Astrocyte (in vitro differentiated cells and primary cell): ENCODE data around the gene SMIM23. TPM values are rescaled to one million over a fixed set of nuclear protein-coding genes. Genes with fewer than 3 reads are reported as not detected.

Experiments used
- DNase-seq: peaks from one replicate; pipeline ENCODE4 v3.0.0-alpha.2; 2010; ENCODE audit warnings: low read depth
- FAIRE-seq: peaks from 2 replicates; lab custom pipeline; 2011; peaks lifted over from hg19 to GRCh38; lab: Jason Lieb, UNC
- H2AFZ ChIP-seq: 2 replicates; pipeline ENCODE4 v1.6.0; 2012; ENCODE audit warnings: low read depth, low read length, inconsistent platforms
- H3K27ac ChIP-seq: 2 replicates; pipeline ENCODE4 v1.5.1; 2011; ENCODE audit warnings: low read depth, low read length, inconsistent platforms
- H3K27me3 ChIP-seq: 2 replicates; pipeline ENCODE4 v1.6.0; 2011; ENCODE audit warnings: low read length, inconsistent platforms; ENCODE audit not compliant: insufficient read depth
- H3K36me3 ChIP-seq: 2 replicates; pipeline ENCODE4 v1.5.1; 2011; ENCODE audit warnings: low read length, inconsistent platforms; ENCODE audit not compliant: insufficient read depth
- H3K4me1 ChIP-seq: 2 replicates; pipeline ENCODE4 v1.5.1; 2011; ENCODE audit warnings: low read length, inconsistent platforms; ENCODE audit not compliant: insufficient read depth
- H3K4me2 ChIP-seq: 2 replicates; pipeline ENCODE4 v1.6.0; 2012; ENCODE audit warnings: low read length, inconsistent platforms
- H3K4me3 ChIP-seq: 2 replicates; pipeline ENCODE4 v1.5.1; 2011; ENCODE audit warnings: low read depth, mild to moderate bottlenecking, low read length, inconsistent platforms; ENCODE audit not compliant: insufficient read depth
- H3K79me2 ChIP-seq: 2 replicates; pipeline ENCODE4 v1.6.0; 2012; ENCODE audit warnings: mild to moderate bottlenecking, low read length, inconsistent platforms; ENCODE audit not compliant: insufficient read depth
- H3K9ac ChIP-seq: 2 replicates; pipeline ENCODE4 v1.6.0; 2012; ENCODE audit warnings: mild to moderate bottlenecking, low read length, inconsistent platforms
- H3K9me3 ChIP-seq: 2 replicates; pipeline ENCODE4 v1.5.1; 2012; ENCODE audit warnings: low read depth, mild to moderate bottlenecking, low read length, inconsistent platforms; ENCODE audit not compliant: insufficient read depth
- H4K20me1 ChIP-seq: 2 replicates; pipeline ENCODE4 v1.6.0; 2012; ENCODE audit warnings: low read length, inconsistent platforms; ENCODE audit not compliant: insufficient read depth
- H3K27ac Mint-ChIP-seq: one replicate; pipeline ENCODE4 v1.8.0; 2021; ENCODE audit warnings: mild to moderate bottlenecking, mixed read lengths; ENCODE audit not compliant: unreplicated experiment
- H3K27me3 Mint-ChIP-seq: one replicate; pipeline ENCODE4 v1.8.0; 2021; ENCODE audit warnings: low read depth, mixed read lengths; ENCODE audit not compliant: unreplicated experiment
- H3K36me3 Mint-ChIP-seq: one replicate; pipeline ENCODE4 v1.8.0; 2021; ENCODE audit warnings: low read depth, mixed read lengths; ENCODE audit not compliant: unreplicated experiment
- H3K4me1 Mint-ChIP-seq: one replicate; pipeline ENCODE4 v1.8.0; 2021; ENCODE audit warnings: low read depth, mixed read lengths; ENCODE audit not compliant: unreplicated experiment
- H3K4me3 Mint-ChIP-seq: one replicate; pipeline ENCODE4 v1.8.0; 2021; ENCODE audit warnings: mild to moderate bottlenecking, moderate library complexity, mixed read lengths; ENCODE audit not compliant: unreplicated experiment
- H3K9me3 Mint-ChIP-seq: one replicate; pipeline ENCODE4 v1.8.0; 2021; ENCODE audit warnings: mild to moderate bottlenecking, mixed read lengths; ENCODE audit not compliant: unreplicated experiment
- EZH2 ChIP-seq: IDR thresholded peaks from 2 replicates; pipeline ENCODE4 v1.6.1; 2012; ENCODE audit warnings: mild to moderate bottlenecking, low read length, inconsistent platforms; ENCODE audit not compliant: insufficient read depth
- total RNA-seq: library from RNA; stranded (reverse); gene quantifications from 2 replicates; pipeline ENCODE4 v1.2.1, GENCODE V29; 2021
- TF ChIP-seq, protein P1 (sequence below): IDR thresholded peaks from 2 replicates; pipeline ENCODE4 v1.5.1; 2011; ENCODE audit warnings: low read depth, mild to moderate bottlenecking, inconsistent platforms, low read length, moderate library complexity; ENCODE audit not compliant: insufficient read depth

Gene SMIM23
- total RNA-seq, 1 donor from 2014 or later: not detected

DNA sequence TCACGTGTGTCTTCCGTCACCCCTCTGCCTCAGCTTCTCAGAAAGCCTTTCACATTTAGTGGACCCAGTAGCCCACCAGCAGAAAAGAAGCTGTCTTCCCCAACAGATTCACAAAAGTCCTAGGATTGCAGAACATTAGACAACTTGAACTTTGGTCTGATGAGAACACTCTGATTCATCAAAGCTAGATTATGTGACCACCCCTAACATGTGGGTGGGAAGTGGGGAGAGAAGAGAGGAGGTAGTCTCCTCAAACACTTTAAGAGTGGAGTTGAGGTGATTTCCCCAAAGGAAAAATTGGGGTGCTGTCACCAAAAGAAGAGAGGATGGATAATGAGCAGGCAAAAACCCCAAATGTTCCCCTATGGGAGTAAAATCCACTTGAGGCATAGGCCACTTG is 41.4 kb upstream of the SMIM23 start:
- H3K9me3 Mint-ChIP-seq: peaks cover 4% of the 10 kb centered on the region
- H3K9ac ChIP-seq: no peak overlapping the region

DNA sequence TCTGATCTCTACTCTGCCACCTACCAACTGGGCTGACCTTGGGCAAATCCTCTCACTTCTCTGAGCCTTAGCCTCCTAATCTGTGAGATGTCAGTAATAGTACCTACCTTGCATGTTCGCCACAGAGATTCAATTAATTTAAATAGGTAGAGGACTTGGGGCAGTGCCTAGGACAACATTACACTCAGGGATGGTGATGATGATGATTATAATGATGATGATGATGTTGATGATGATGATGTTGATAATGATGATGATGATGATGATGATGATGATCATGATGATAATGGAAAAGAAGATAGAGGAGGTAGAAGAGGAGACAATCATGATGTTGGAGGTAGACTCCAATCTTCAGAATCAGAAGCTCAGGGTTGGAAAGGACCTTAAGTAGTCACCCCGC is 40.7 kb upstream of the SMIM23 start:
- H3K36me3 Mint-ChIP-seq: no peaks in the 10 kb centered on the region
- DNase-seq (no peak), FAIRE-seq (no peak)
- Histone ChIP-seq H3K9me3 (no peaks in the 10 kb centered on the region), H4K20me1 (no peaks in the 10 kb centered on the region), H3K36me3 (no peaks in the 10 kb centered on the region), H3K27ac (no peak overlapping the region), H3K4me1 (no peaks in the 10 kb centered on the region), H3K27me3 (no peaks in the 10 kb centered on the region), H3K9ac (no peak overlapping the region), H2AFZ (no peak overlapping the region), H3K79me2 (no peaks in the 10 kb centered on the region), H3K4me3 (no peak overlapping the region), H3K4me2 (no peak overlapping the region)
- no peak for TF ChIP-seq EZH2
- TF ChIP-seq, protein P1, sequence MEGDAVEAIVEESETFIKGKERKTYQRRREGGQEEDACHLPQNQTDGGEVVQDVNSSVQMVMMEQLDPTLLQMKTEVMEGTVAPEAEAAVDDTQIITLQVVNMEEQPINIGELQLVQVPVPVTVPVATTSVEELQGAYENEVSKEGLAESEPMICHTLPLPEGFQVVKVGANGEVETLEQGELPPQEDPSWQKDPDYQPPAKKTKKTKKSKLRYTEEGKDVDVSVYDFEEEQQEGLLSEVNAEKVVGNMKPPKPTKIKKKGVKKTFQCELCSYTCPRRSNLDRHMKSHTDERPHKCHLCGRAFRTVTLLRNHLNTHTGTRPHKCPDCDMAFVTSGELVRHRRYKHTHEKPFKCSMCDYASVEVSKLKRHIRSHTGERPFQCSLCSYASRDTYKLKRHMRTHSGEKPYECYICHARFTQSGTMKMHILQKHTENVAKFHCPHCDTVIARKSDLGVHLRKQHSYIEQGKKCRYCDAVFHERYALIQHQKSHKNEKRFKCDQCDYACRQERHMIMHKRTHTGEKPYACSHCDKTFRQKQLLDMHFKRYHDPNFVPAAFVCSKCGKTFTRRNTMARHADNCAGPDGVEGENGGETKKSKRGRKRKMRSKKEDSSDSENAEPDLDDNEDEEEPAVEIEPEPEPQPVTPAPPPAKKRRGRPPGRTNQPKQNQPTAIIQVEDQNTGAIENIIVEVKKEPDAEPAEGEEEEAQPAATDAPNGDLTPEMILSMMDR: no peak
- H3K4me3 Mint-ChIP-seq: no peak overlapping the region
- H3K9me3 Mint-ChIP-seq: peaks cover 4% of the 10 kb centered on the region
- no peak overlapping the region for H3K27ac Mint-ChIP-seq
- H3K4me1 Mint-ChIP-seq: no peaks in the 10 kb centered on the region
- H3K27me3 Mint-ChIP-seq: peaks cover 30% of the 10 kb centered on the region

More for the DNA sequence above, 41.4 kb upstream of the SMIM23 start:
- Histone ChIP-seq H3K36me3 (no peaks in the 10 kb centered on the region), H2AFZ (no peak overlapping the region), H3K27ac (no peak overlapping the region), H3K4me1 (no peaks in the 10 kb centered on the region), H4K20me1 (no peaks in the 10 kb centered on the region), H3K9me3 (no peaks in the 10 kb centered on the region), H3K4me3 (no peak overlapping the region), H3K27me3 (no peaks in the 10 kb centered on the region), H3K79me2 (no peaks in the 10 kb centered on the region), H3K4me2 (no peak overlapping the region)
- TF ChIP-seq, protein P1: no peak
- TF ChIP-seq EZH2: no peak
- Mint-ChIP-seq H3K36me3 (no peaks in the 10 kb centered on the region), H3K4me1 (no peaks in the 10 kb centered on the region), H3K27ac (no peak overlapping the region), H3K27me3 (peaks cover 26% of the 10 kb centered on the region), H3K4me3 (no peak overlapping the region)
- FAIRE-seq: no peak
- no peak for DNase-seq

DNA sequence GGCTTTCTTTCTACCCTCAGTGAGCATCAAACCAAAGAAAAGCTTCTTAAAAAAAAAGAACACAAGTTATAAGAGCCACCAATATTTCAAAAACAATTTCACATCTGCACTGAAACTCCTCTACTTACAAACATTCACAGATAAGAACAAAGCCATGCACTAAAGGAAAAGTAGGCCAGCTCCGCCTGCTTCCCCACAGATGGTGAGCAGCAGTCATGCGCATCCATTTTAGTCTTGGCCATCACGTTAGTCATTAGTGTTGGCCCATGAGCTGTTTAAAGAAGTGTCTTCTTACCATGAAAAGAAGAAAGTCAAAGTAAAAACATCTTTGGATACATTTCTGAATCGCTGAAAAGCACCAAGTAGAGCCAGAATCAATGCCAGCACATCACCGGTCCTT is 40.0 kb upstream of the SMIM23 start:
- Mint-ChIP-seq H3K27me3 (peaks cover 30% of the 10 kb centered on the region), H3K4me1 (no peaks in the 10 kb centered on the region), H3K9me3 (peaks cover 4% of the 10 kb centered on the region), H3K4me3 (no peak overlapping the region), H3K27ac (no peak overlapping the region), H3K36me3 (no peaks in the 10 kb centered on the region)
- Histone ChIP-seq H4K20me1 (no peaks in the 10 kb centered on the region), H3K27ac (no peak overlapping the region), H3K4me2 (no peak overlapping the region), H3K9me3 (no peaks in the 10 kb centered on the region), H3K36me3 (no peaks in the 10 kb centered on the region), H3K27me3 (no peaks in the 10 kb centered on the region), H2AFZ (no peak overlapping the region), H3K79me2 (no peaks in the 10 kb centered on the region), H3K4me1 (no peaks in the 10 kb centered on the region), H3K4me3 (no peak overlapping the region), H3K9ac (no peak overlapping the region)
- TF ChIP-seq EZH2: no peak
- TF ChIP-seq, protein P1: no peak
- FAIRE-seq (no peak), DNase-seq (no peak)
